Stimulated activated CD4-positive, alpha-beta T cell treated with anti-CD3 and anti-CD28 coated beads, TNF-alpha, amount 100 ng/mL, for 1 hour (primary cell): Measurements from ENCODE around the gene VPS50.
"Not testable (repeated sequence)": the region's sequence is repeated elsewhere in the genome, so short reads cannot be mapped to it uniquely, and the experiment has no call there.

Source experiments
- DNase-seq, 3 donors: peaks; one replicate each; pipeline ENCODE4 v3.0.0-alpha.2; 2020; ENCODE audit warnings: low read depth in 3 of 3, low spot score in 1 of 3

VPS50 gene

GRCh38 chr7:93331706-93332105, 99.5 kb downstream of the VPS50 start:
- DNase-seq: no peak

- no peak for DNase-seq
Observed at GRCh38 chr7:93332172-93332571, 100.0 kb downstream of the VPS50 start.

- DNase-seq: no peak
Observed at GRCh38 chr7:93337052-93337451, 104.9 kb downstream of the VPS50 start.

DNA sequence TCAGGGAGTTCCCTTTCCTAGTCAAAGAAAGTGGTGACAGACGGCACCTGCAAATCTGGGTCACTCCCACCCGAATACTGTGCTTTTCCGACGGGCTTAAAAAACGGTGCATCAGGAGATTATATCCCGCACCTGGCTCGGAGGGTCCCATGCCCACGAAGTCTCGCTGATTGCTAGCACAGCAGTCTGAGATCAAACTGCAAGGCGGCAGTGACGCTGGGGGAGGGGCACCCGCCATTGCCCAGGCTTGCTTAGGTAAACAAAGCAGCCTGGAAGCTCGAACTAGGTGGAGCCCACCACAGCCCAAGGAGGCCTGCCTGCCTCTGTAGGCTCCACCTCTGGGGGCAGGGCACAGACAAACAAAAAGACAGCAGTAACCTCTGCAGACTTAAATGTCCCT, 110.0 kb downstream of the VPS50 start:
- DNase-seq: not testable (repeated sequence)

DNA sequence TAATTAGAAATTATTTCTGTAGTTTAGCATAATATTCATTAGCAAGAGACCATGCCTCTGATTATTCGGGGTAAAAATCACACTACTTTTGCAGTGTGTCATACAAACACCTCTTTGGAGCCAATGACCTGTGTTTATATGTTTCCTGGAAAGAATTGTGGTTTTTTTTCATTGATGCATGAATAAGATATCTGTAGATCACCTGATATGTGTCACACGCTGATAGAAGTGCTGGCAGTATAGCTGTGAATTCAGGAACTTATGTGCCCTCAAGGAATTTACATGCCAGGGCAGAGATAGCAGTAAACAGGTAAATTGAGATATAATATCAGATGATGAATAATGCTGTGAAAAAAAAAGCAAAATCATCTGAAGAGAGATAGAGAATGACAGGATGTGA, 118.2 kb downstream of the VPS50 start:
- no peak for DNase-seq

GRCh38 chr7:93352881-93353280, 120.7 kb downstream of the VPS50 start:
- no peak for DNase-seq

- DNase-seq: no peak
Observed at GRCh38 chr7:93354815-93355214, 122.6 kb downstream of the VPS50 start.

DNA sequence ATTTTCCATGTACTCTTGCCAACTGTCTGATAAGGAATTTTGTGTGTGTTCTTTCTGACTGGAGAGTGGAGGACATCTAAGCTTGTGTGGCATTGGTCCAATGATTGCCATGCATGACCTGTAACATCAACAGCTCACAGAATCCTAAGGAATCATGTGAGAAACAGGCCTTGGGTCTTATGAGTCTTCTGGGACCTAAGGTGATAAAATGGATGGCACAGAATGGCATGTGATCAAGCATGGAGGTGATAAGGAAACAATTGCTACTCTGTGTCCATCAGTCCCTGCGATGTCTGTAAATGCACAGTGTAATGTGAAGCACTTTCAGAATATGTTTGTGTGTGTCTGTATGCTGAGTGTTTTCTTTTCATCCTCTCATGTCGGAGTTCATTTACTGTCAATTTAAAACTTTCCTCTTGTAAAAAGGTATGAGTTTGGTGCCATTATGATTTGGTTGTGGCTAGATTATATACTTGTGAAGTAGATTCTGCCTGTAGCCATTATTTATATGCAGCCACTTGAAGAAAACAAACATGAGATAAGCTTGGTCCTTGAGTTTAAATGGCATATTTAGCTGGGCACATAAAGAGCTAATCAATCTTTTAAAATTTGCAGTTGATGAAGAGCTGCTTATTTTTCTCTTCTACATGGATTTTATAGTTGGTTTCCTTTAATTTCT, 127.5 kb downstream of the VPS50 start:
- no peak for DNase-seq

GRCh38 chr7:93361853-93362252, 129.7 kb downstream of the VPS50 start:
- no peak for DNase-seq

DNA sequence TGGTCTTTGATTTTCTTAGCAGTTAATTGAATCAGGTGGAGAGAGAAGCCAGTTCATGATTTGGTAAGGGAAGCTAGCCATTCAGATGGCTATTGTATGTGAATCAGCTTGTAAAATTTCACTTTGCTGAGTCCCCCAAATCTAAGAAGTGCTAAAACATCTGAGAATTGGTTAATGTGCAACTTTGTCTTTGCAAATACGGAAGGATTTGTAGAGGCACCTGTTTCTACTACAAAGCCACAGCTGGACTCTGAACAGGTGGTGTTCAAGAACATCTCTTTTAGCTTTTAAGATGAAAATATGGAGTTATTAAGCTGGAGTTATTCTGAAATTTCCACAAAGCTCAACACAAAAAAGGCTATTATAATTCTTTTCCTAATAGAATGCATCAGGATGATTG, 132.6 kb downstream of the VPS50 start:
- no peak for DNase-seq

DNA sequence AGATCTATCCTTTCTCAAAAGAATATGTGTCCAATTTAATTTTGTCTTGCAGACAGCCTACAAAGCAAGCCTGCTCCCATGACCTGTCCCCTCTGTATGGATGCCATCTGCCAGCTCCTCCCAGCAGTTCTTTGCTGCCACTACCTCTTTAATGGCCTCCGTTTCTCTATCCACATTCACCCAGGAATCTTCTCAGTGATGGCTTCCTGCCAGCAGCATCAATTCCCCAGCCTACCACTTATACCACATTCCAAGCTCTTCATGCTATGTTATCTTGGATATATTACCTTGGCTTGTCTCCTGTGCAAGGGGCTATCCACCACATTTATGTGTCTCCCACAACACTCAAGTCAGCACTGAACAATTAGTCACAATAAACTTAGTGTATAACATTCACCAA, 133.2 kb downstream of the VPS50 start:
- no peak for DNase-seq

DNA sequence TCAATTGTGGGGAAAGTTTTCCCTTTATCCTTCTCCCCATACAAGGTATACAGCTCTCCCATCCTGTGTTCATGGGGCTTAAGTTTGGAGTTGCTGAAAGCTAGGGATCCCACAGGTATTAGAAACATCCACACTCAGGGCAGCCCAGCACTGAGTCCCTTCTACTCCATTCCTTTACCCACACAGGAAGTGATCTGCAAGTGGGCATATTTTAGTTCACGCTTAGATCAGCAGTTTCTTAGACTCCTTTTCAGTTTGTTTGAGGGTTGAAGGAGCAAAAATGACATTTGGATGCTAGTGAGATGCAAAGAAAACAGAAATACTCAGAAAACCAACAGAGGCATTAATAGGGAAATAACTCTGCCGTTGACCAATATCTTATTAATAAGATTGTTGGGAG, 134.7 kb downstream of the VPS50 start:
- DNase-seq: no peak

- no peak for DNase-seq
Observed at GRCh38 chr7:93367254-93367653, 135.1 kb downstream of the VPS50 start.

DNA sequence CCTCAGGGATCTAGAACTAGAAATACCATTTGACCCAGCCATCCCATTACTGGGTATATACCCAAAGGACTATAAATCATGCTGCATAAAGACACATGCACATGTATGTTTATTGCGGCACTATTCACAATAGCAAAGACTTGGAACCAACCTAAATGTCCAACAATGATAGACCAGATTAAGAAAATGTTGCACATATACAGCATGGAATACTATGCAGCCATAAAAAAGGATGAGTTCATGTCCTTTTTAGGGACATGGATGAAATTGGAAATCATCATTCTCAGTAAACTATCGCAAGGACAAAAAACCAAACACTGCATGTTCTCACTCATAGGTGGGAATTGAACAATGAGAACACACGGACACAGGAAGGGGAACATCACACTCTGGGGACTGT, 138.8 kb downstream of the VPS50 start:
- DNase-seq: not testable (repeated sequence)

GRCh38 chr7:93373537-93373936, 141.4 kb downstream of the VPS50 start:
- DNase-seq: no peak

- DNase-seq: no peak
Observed at GRCh38 chr7:93374345-93374940, 142.3 kb downstream of the VPS50 start.

GRCh38 chr7:93375603-93376002, 143.4 kb downstream of the VPS50 start:
- no peak for DNase-seq

DNA sequence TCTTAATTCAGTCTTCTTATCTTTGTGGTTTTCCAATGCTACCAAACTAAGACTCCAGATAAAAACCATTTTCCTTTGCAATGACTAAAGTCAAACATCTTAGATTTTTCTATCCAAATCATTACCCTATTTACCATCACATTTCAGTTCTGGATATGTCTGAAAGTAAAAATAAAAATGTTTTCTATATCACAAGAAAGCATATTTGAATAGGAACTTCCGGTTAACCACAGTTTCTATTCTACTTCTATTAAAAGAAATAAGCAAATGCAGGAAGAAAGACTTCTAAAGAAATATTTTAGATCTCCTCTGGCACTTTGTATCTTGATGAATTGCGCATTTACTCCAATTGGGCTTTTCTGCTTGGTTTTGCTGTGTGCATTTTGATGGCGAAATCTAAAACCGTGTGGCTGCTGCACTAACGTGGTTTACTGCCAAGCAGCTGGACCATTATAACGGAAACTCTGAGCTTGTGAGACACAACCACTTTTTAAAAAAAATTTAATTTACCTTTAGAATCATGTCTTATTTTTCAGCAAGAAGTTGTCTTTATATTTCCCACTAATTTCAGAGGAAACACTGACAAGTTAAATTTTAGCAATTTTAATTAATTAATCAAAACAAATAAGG, 146.1 kb downstream of the VPS50 start:
- DNase-seq: no peak

- DNase-seq: no peak
Observed at GRCh38 chr7:93382362-93382761, 150.2 kb downstream of the VPS50 start.

- DNase-seq: no peak
Observed at GRCh38 chr7:93390660-93391059, 158.5 kb downstream of the VPS50 start.

- no peak for DNase-seq
Observed at GRCh38 chr7:93392984-93393383, 160.8 kb downstream of the VPS50 start.

- no peak for DNase-seq
Observed at GRCh38 chr7:93399642-93400041, 167.5 kb downstream of the VPS50 start.

GRCh38 chr7:93402944-93403343, 170.8 kb downstream of the VPS50 start:
- DNase-seq: no peak
